GM23338 (cell line): ENCODE measurements around the gene TMEM135. TPM values are rescaled to one million over a fixed set of nuclear protein-coding genes. Genes with fewer than 3 reads are reported as not detected.

Source experiments
- ATAC-seq: fragments of 200-7000 bp; cut with Tn5 transposase; 3 replicates; pipeline ENCODE4 v1.9.1; 2020
- DNase-seq: peaks from one replicate; pipeline ENCODE4 v3.0.0-alpha.2; 2015; ENCODE audit warnings: low spot score
- H2AFZ ChIP-seq: fragments of 200-600 bp; sonication (generic); 2 replicates; pipeline ENCODE4 v1.8.0; 2016; ENCODE audit warnings: antibody characterized with exemption, mild to moderate bottlenecking, moderate library complexity
- H3F3A ChIP-seq: fragments of 200-600 bp; sonication (generic); replicated peaks from 2 replicates; pipeline ENCODE4 v1.8.0; 2017; ENCODE audit warnings: antibody characterized with exemption, mixed run types, low read depth
- H3K27ac ChIP-seq: fragments of 200-600 bp; sonication (generic); 2 replicates; pipeline ENCODE4 v1.6.1; 2016; ENCODE audit warnings: low read depth
- H3K27me3 ChIP-seq: fragments of 200-600 bp; sonication (generic); 2 replicates; pipeline ENCODE4 v1.8.0; 2016; ENCODE audit warnings: mild to moderate bottlenecking, mixed run types, moderate library complexity; ENCODE audit not compliant: insufficient read depth
- H3K36me3 ChIP-seq: fragments of 200-600 bp; sonication (generic); 2 replicates; pipeline ENCODE4 v1.8.0; 2016; ENCODE audit warnings: mild to moderate bottlenecking; ENCODE audit not compliant: insufficient read depth
- H3K4me1 ChIP-seq: fragments of 200-600 bp; sonication (generic); 2 replicates; pipeline ENCODE4 v1.8.0; 2016; ENCODE audit warnings: mild to moderate bottlenecking, moderate library complexity; ENCODE audit not compliant: insufficient read depth
- H3K4me2 ChIP-seq: fragments of 200-600 bp; sonication (generic); 2 replicates; pipeline ENCODE4 v1.7.1; 2017; ENCODE audit warnings: mixed run types
- H3K4me3 ChIP-seq: fragments of 200-600 bp; sonication (generic); 2 replicates; pipeline ENCODE4 v1.6.1; 2016; ENCODE audit warnings: mixed run types
- H3K79me2 ChIP-seq: fragments of 200-600 bp; sonication (generic); replicated peaks from 2 replicates; pipeline ENCODE4 v1.8.0; 2017; ENCODE audit warnings: mild to moderate bottlenecking; ENCODE audit not compliant: insufficient read depth
- H3K9me2 ChIP-seq: fragments of 200-600 bp; sonication (generic); 2 replicates; pipeline ENCODE4 v1.8.0; 2017; ENCODE audit not compliant: insufficient read depth
- H4K20me1 ChIP-seq: fragments of 200-600 bp; sonication (generic); replicated peaks from 2 replicates; pipeline ENCODE4 v1.8.0; 2017; ENCODE audit warnings: mild to moderate bottlenecking; ENCODE audit not compliant: insufficient read depth
- H3K27ac Mint-ChIP-seq: 2 replicates; pipeline ENCODE4 v1.8.0; 2020; ENCODE audit warnings: inconsistent platforms, mild to moderate bottlenecking, moderate library complexity, mixed read lengths
- H3K27me3 Mint-ChIP-seq: 3 replicates; pipeline ENCODE4 v1.8.0; 2022; ENCODE audit warnings: low read depth, mild to moderate bottlenecking, moderate library complexity, mixed read lengths, inconsistent platforms; ENCODE audit not compliant: insufficient read depth, poor library complexity
- H3K36me3 Mint-ChIP-seq: 3 replicates; pipeline ENCODE4 v1.8.0; 2021; ENCODE audit warnings: low read depth, mild to moderate bottlenecking, inconsistent platforms, moderate library complexity, mixed read lengths
- H3K4me1 Mint-ChIP-seq: 3 replicates; pipeline ENCODE4 v1.8.0; 2020; ENCODE audit warnings: mild to moderate bottlenecking, inconsistent platforms, mixed read lengths
- H3K4me3 Mint-ChIP-seq: 3 replicates; pipeline ENCODE4 v1.8.0; 2021; ENCODE audit warnings: moderate library complexity, mild to moderate bottlenecking, inconsistent platforms, mixed read lengths
- H3K9me3 Mint-ChIP-seq: 3 replicates; pipeline ENCODE4 v1.8.0; 2020; ENCODE audit warnings: moderate library complexity, mild to moderate bottlenecking, inconsistent platforms, mixed read lengths
- CREB1 ChIP-seq: fragments of 250-450 bp; sonication (Bioruptor Pico); IDR thresholded peaks from 2 replicates; pipeline ENCODE4 v1.5.0; 2020; ENCODE audit warnings: low read depth, mild to moderate bottlenecking, moderate library complexity
- CTCF ChIP-seq, 2 experiments: fragments of 200-600 bp in 1 of 2; sonication (generic) in 1 of 2; conservative IDR thresholded peaks; 2 replicates each; pipeline versions ENCODE4 v1.5.1 to v1.6.1; 2016 to 2017; ENCODE audit warnings: antibody characterized with exemption in 2 of 2, low read depth in 2 of 2, mild to moderate bottlenecking in 2 of 2, moderate library complexity in 1 of 2
- ETS1 ChIP-seq: IDR thresholded peaks from 2 replicates; pipeline ENCODE4 v1.6.1; 2016; ENCODE audit warnings: antibody characterized with exemption
- EZH2 ChIP-seq: fragments of 200-600 bp; sonication (generic); IDR thresholded peaks from one replicate; pipeline ENCODE4 v1.8.0; 2017; ENCODE audit warnings: antibody characterized with exemption, mild to moderate bottlenecking, low read depth; ENCODE audit not compliant: unreplicated experiment
- EZH2phosphoT487 ChIP-seq: fragments of 200-600 bp; sonication (generic); IDR thresholded peaks from one replicate; pipeline ENCODE4 v1.8.1; 2018; ENCODE audit warnings: antibody characterized with exemption; ENCODE audit not compliant: unreplicated experiment
- JUNB ChIP-seq: IDR thresholded peaks from one replicate; pipeline ENCODE4 v1.6.1; 2016; ENCODE audit warnings: antibody characterized with exemption; ENCODE audit not compliant: unreplicated experiment
- NANOG ChIP-seq: IDR thresholded peaks from 2 replicates; pipeline ENCODE4 v1.6.1; 2016; ENCODE audit warnings: antibody characterized with exemption, borderline replicate concordance
- POLR2AphosphoS5 ChIP-seq: IDR thresholded peaks from 2 replicates; pipeline ENCODE4 v1.6.1; 2016; ENCODE audit warnings: antibody characterized with exemption, low read depth
- STAT1 ChIP-seq: IDR thresholded peaks from one replicate; pipeline ENCODE4 v1.6.1; 2016; ENCODE audit warnings: antibody characterized with exemption; ENCODE audit not compliant: unreplicated experiment
- ZNF114 ChIP-seq: fragments of 250-450 bp; sonication (Bioruptor Pico); IDR thresholded peaks from 2 replicates; pipeline ENCODE4 v1.5.0; 2020; ENCODE audit warnings: mild to moderate bottlenecking, moderate library complexity
- ZNF331 ChIP-seq: fragments of 250-450 bp; sonication (Bioruptor Pico); IDR thresholded peaks from 2 replicates; pipeline ENCODE4 v1.5.0; 2020; ENCODE audit warnings: low read depth, mild to moderate bottlenecking, moderate library complexity
- polyA plus RNA-seq: library from polyadenylated mRNA; unstranded; fragments of >200 nt; fragmentation: Nextera tagmentation; extraction: Ambion mirVana; gene quantifications from 2 replicates; pipeline ENCODE4 v1.2.1, GENCODE V29; 2016
- total RNA-seq: library from RNA; depleted of rRNA; stranded (reverse); fragments of >200 nt; shearing (Covaris generic); gene quantifications from 2 replicates; pipeline ENCODE4 v1.2.3, GENCODE V29; 2014
- TF ChIP-seq, protein P1 (sequence below): fragments of 250-450 bp; sonication (Bioruptor Pico); IDR thresholded peaks from 2 replicates; pipeline ENCODE4 v1.5.0; 2020; ENCODE audit warnings: mild to moderate bottlenecking, moderate library complexity
- TF ChIP-seq, protein P2 (sequence below): IDR thresholded peaks from one replicate; pipeline ENCODE4 v1.6.1; 2018; ENCODE audit warnings: antibody characterized with exemption; ENCODE audit not compliant: unreplicated experiment

Gene TMEM135
- total and polyA plus RNA-seq, 2 experiments from 2014 or later, result 23.4 to 49.9 TPM

- no peaks in the 10 kb centered on the region for H3F3A ChIP-seq
- H3K79me2 ChIP-seq, result no peaks in the 10 kb centered on the region
- no peaks in the 10 kb centered on the region for H3K36me3 ChIP-seq
- no peaks in the 10 kb centered on the region for H3K27me3 ChIP-seq
- no peak overlapping the region for H3K27ac ChIP-seq
- peaks cover 8% of the 10 kb centered on the region for H3K27me3 Mint-ChIP-seq
- H4K20me1 ChIP-seq, result no peaks in the 10 kb centered on the region
- no peak overlapping the region for H3K4me2 ChIP-seq
- H3K4me3 ChIP-seq, result no peak overlapping the region
- peak overlapping the region; percentile 6; the same call in 1 of the 2 replicates for H2AFZ ChIP-seq
- DNase-seq (no peak), ATAC-seq (no peak)
- peaks cover 10% of the 10 kb centered on the region; the same call in 2 of the 3 replicates for H3K36me3 Mint-ChIP-seq
- H3K9me3 Mint-ChIP-seq, result peaks cover 17% of the 10 kb centered on the region; the same call in 2 of the 3 replicates
- no peaks in the 10 kb centered on the region for H3K9me2 ChIP-seq
- H3K4me1 ChIP-seq, result no peaks in the 10 kb centered on the region
- no peak overlapping the region for H3K4me3 Mint-ChIP-seq
- H3K27ac Mint-ChIP-seq, result 0 out of 2 replicates have a peak overlapping the region, but pooled peaks have one; percentile 9
- H3K4me1 Mint-ChIP-seq, result peaks cover 10% of the 10 kb centered on the region
- TF ChIP-seq EZH2phosphoT487 (no peak), NANOG (no peak), ZNF114 (no peak), ETS1 (no peak), JUNB (no peak), ZNF331 (CRISPR knock-in tag) (no peak), EZH2 (no peak), STAT1 (no peak), CTCF (conservative IDR thresholded peaks at IDR 0.05; ENCODE audit: low read depth in 2 of 2) (no peak), POLR2AphosphoS5 (no peak), CREB1 (CRISPR knock-in tag) (no peak)
- TF ChIP-seq, protein P1, sequence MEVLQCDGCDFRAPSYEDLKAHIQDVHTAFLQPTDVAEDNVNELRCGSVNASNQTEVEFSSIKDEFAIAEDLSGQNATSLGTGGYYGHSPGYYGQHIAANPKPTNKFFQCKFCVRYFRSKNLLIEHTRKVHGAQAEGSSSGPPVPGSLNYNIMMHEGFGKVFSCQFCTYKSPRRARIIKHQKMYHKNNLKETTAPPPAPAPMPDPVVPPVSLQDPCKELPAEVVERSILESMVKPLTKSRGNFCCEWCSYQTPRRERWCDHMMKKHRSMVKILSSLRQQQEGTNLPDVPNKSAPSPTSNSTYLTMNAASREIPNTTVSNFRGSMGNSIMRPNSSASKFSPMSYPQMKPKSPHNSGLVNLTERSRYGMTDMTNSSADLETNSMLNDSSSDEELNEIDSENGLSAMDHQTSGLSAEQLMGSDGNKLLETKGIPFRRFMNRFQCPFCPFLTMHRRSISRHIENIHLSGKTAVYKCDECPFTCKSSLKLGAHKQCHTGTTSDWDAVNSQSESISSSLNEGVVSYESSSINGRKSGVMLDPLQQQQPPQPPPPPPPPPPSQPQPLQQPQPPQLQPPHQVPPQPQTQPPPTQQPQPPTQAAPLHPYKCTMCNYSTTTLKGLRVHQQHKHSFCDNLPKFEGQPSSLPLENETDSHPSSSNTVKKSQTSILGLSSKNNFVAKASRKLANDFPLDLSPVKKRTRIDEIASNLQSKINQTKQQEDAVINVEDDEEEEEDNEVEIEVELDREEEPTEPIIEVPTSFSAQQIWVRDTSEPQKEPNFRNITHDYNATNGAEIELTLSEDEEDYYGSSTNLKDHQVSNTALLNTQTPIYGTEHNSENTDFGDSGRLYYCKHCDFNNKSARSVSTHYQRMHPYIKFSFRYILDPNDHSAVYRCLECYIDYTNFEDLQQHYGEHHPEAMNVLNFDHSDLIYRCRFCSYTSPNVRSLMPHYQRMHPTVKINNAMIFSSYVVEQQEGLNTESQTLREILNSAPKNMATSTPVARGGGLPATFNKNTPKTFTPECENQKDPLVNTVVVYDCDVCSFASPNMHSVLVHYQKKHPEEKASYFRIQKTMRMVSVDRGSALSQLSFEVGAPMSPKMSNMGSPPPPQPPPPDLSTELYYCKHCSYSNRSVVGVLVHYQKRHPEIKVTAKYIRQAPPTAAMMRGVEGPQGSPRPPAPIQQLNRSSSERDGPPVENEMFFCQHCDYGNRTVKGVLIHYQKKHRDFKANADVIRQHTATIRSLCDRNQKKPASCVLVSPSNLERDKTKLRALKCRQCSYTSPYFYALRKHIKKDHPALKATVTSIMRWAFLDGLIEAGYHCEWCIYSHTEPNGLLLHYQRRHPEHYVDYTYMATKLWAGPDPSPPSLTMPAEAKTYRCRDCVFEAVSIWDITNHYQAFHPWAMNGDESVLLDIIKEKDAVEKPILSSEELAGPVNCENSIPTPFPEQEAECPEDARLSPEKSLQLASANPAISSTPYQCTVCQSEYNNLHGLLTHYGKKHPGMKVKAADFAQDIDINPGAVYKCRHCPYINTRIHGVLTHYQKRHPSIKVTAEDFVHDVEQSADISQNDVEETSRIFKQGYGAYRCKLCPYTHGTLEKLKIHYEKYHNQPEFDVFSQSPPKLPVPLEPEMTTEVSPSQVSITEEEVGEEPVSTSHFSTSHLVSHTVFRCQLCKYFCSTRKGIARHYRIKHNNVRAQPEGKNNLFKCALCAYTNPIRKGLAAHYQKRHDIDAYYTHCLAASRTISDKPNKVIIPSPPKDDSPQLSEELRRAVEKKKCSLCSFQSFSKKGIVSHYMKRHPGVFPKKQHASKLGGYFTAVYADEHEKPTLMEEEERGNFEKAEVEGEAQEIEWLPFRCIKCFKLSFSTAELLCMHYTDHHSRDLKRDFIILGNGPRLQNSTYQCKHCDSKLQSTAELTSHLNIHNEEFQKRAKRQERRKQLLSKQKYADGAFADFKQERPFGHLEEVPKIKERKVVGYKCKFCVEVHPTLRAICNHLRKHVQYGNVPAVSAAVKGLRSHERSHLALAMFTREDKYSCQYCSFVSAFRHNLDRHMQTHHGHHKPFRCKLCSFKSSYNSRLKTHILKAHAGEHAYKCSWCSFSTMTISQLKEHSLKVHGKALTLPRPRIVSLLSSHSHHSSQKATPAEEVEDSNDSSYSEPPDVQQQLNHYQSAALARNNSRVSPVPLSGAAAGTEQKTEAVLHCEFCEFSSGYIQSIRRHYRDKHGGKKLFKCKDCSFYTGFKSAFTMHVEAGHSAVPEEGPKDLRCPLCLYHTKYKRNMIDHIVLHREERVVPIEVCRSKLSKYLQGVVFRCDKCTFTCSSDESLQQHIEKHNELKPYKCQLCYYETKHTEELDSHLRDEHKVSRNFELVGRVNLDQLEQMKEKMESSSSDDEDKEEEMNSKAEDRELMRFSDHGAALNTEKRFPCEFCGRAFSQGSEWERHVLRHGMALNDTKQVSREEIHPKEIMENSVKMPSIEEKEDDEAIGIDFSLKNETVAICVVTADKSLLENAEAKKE (CRISPR knock-in tag), result no peak
- TF ChIP-seq, protein P2, sequence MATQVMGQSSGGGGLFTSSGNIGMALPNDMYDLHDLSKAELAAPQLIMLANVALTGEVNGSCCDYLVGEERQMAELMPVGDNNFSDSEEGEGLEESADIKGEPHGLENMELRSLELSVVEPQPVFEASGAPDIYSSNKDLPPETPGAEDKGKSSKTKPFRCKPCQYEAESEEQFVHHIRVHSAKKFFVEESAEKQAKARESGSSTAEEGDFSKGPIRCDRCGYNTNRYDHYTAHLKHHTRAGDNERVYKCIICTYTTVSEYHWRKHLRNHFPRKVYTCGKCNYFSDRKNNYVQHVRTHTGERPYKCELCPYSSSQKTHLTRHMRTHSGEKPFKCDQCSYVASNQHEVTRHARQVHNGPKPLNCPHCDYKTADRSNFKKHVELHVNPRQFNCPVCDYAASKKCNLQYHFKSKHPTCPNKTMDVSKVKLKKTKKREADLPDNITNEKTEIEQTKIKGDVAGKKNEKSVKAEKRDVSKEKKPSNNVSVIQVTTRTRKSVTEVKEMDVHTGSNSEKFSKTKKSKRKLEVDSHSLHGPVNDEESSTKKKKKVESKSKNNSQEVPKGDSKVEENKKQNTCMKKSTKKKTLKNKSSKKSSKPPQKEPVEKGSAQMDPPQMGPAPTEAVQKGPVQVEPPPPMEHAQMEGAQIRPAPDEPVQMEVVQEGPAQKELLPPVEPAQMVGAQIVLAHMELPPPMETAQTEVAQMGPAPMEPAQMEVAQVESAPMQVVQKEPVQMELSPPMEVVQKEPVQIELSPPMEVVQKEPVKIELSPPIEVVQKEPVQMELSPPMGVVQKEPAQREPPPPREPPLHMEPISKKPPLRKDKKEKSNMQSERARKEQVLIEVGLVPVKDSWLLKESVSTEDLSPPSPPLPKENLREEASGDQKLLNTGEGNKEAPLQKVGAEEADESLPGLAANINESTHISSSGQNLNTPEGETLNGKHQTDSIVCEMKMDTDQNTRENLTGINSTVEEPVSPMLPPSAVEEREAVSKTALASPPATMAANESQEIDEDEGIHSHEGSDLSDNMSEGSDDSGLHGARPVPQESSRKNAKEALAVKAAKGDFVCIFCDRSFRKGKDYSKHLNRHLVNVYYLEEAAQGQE, result no peak
Observed at GRCh38 chr11:87019613-87020271, 18.0 kb upstream of the TMEM135 start.
